GM18858 (cell line): ENCODE data around the gene PID1.

ENCODE experiments used
- ATAC-seq: cut with Tn5 transposase; IDR thresholded peaks from one replicate; pipeline ENCODE4 v1.9.1; 2021; ENCODE audit not compliant: unreplicated experiment

Gene PID1

GRCh38 chr2:229173825-229174359, 97.2 kb downstream of the PID1 start:
- no peak for ATAC-seq

- no peak for ATAC-seq
Measured at GRCh38 chr2:229170916-229171315, 100.2 kb downstream of the PID1 start.

GRCh38 chr2:229170171-229170570, 100.9 kb downstream of the PID1 start:
- no peak for ATAC-seq

- no peak for ATAC-seq
Measured at GRCh38 chr2:229169751-229170150, 101.3 kb downstream of the PID1 start.

GRCh38 chr2:229164545-229165249, 106.4 kb downstream of the PID1 start:
- ATAC-seq = no peak

GRCh38 chr2:229163893-229164292, 107.2 kb downstream of the PID1 start:
- no peak for ATAC-seq

- ATAC-seq = no peak
Measured at GRCh38 chr2:229162015-229162414, 109.1 kb downstream of the PID1 start.

- no peak for ATAC-seq
Measured at GRCh38 chr2:229160984-229161383, 110.1 kb downstream of the PID1 start.

GRCh38 chr2:229160180-229160579, 110.9 kb downstream of the PID1 start:
- no peak for ATAC-seq

- ATAC-seq = no peak
Measured at GRCh38 chr2:229159405-229159804, 111.7 kb downstream of the PID1 start.

- ATAC-seq = no peak
Measured at GRCh38 chr2:229154381-229154780, 116.7 kb downstream of the PID1 start.

GRCh38 chr2:229153951-229154350, 117.1 kb downstream of the PID1 start:
- ATAC-seq = no peak

GRCh38 chr2:229153267-229153666, 117.8 kb downstream of the PID1 start:
- ATAC-seq = no peak

GRCh38 chr2:229152674-229153073, 118.4 kb downstream of the PID1 start:
- no peak for ATAC-seq

- ATAC-seq = no peak
Measured at GRCh38 chr2:229150317-229150716, 120.8 kb downstream of the PID1 start.

GRCh38 chr2:229141424-229142025, 129.6 kb downstream of the PID1 start:
- ATAC-seq = no peak

GRCh38 chr2:229137639-229138038, 133.4 kb downstream of the PID1 start:
- no peak for ATAC-seq

GRCh38 chr2:229137066-229137465, 134.0 kb downstream of the PID1 start:
- ATAC-seq = no peak

GRCh38 chr2:229133155-229133772, 137.8 kb downstream of the PID1 start:
- ATAC-seq = no peak

GRCh38 chr2:229132236-229132635, 138.9 kb downstream of the PID1 start:
- ATAC-seq = no peak

- no peak for ATAC-seq
Measured at GRCh38 chr2:229130522-229130921, 140.6 kb downstream of the PID1 start.

- no peak for ATAC-seq
Measured at GRCh38 chr2:229129738-229130371, 141.2 kb downstream of the PID1 start.
